GM23338 (cell line): ENCODE results near the gene TCF3. TPM values are rescaled to one million over a fixed set of nuclear protein-coding genes. Genes with fewer than 3 reads are reported as not detected.

Source experiments
- ATAC-seq: fragments of 200-7000 bp; cut with Tn5 transposase; 3 replicates; pipeline ENCODE4 v1.9.1; 2020
- DNase-seq: peaks from one replicate; pipeline ENCODE4 v3.0.0-alpha.2; 2015; ENCODE audit warnings: low spot score
- H2AFZ ChIP-seq: fragments of 200-600 bp; sonication (generic); 2 replicates; pipeline ENCODE4 v1.8.0; 2016; ENCODE audit warnings: antibody characterized with exemption, mild to moderate bottlenecking, moderate library complexity
- H3F3A ChIP-seq: fragments of 200-600 bp; sonication (generic); replicated peaks from 2 replicates; pipeline ENCODE4 v1.8.0; 2017; ENCODE audit warnings: antibody characterized with exemption, mixed run types, low read depth
- H3K27ac ChIP-seq: fragments of 200-600 bp; sonication (generic); 2 replicates; pipeline ENCODE4 v1.6.1; 2016; ENCODE audit warnings: low read depth
- H3K27me3 ChIP-seq: fragments of 200-600 bp; sonication (generic); 2 replicates; pipeline ENCODE4 v1.8.0; 2016; ENCODE audit warnings: mild to moderate bottlenecking, mixed run types, moderate library complexity; ENCODE audit not compliant: insufficient read depth
- H3K36me3 ChIP-seq: fragments of 200-600 bp; sonication (generic); 2 replicates; pipeline ENCODE4 v1.8.0; 2016; ENCODE audit warnings: mild to moderate bottlenecking; ENCODE audit not compliant: insufficient read depth
- H3K4me1 ChIP-seq: fragments of 200-600 bp; sonication (generic); 2 replicates; pipeline ENCODE4 v1.8.0; 2016; ENCODE audit warnings: mild to moderate bottlenecking, moderate library complexity; ENCODE audit not compliant: insufficient read depth
- H3K4me2 ChIP-seq: fragments of 200-600 bp; sonication (generic); 2 replicates; pipeline ENCODE4 v1.7.1; 2017; ENCODE audit warnings: mixed run types
- H3K4me3 ChIP-seq: fragments of 200-600 bp; sonication (generic); 2 replicates; pipeline ENCODE4 v1.6.1; 2016; ENCODE audit warnings: mixed run types
- H3K79me2 ChIP-seq: fragments of 200-600 bp; sonication (generic); replicated peaks from 2 replicates; pipeline ENCODE4 v1.8.0; 2017; ENCODE audit warnings: mild to moderate bottlenecking; ENCODE audit not compliant: insufficient read depth
- H3K9me2 ChIP-seq: fragments of 200-600 bp; sonication (generic); 2 replicates; pipeline ENCODE4 v1.8.0; 2017; ENCODE audit not compliant: insufficient read depth
- H4K20me1 ChIP-seq: fragments of 200-600 bp; sonication (generic); replicated peaks from 2 replicates; pipeline ENCODE4 v1.8.0; 2017; ENCODE audit warnings: mild to moderate bottlenecking; ENCODE audit not compliant: insufficient read depth
- H3K27ac Mint-ChIP-seq: 2 replicates; pipeline ENCODE4 v1.8.0; 2020; ENCODE audit warnings: inconsistent platforms, mild to moderate bottlenecking, moderate library complexity, mixed read lengths
- H3K27me3 Mint-ChIP-seq: 3 replicates; pipeline ENCODE4 v1.8.0; 2022; ENCODE audit warnings: low read depth, mild to moderate bottlenecking, moderate library complexity, mixed read lengths, inconsistent platforms; ENCODE audit not compliant: insufficient read depth, poor library complexity
- H3K36me3 Mint-ChIP-seq: 3 replicates; pipeline ENCODE4 v1.8.0; 2021; ENCODE audit warnings: low read depth, mild to moderate bottlenecking, inconsistent platforms, moderate library complexity, mixed read lengths
- H3K4me1 Mint-ChIP-seq: 3 replicates; pipeline ENCODE4 v1.8.0; 2020; ENCODE audit warnings: mild to moderate bottlenecking, inconsistent platforms, mixed read lengths
- H3K4me3 Mint-ChIP-seq: 3 replicates; pipeline ENCODE4 v1.8.0; 2021; ENCODE audit warnings: moderate library complexity, mild to moderate bottlenecking, inconsistent platforms, mixed read lengths
- H3K9me3 Mint-ChIP-seq: 3 replicates; pipeline ENCODE4 v1.8.0; 2020; ENCODE audit warnings: moderate library complexity, mild to moderate bottlenecking, inconsistent platforms, mixed read lengths
- CREB1 ChIP-seq: fragments of 250-450 bp; sonication (Bioruptor Pico); IDR thresholded peaks from 2 replicates; pipeline ENCODE4 v1.5.0; 2020; ENCODE audit warnings: low read depth, mild to moderate bottlenecking, moderate library complexity
- EZH2 ChIP-seq: fragments of 200-600 bp; sonication (generic); IDR thresholded peaks from one replicate; pipeline ENCODE4 v1.8.0; 2017; ENCODE audit warnings: antibody characterized with exemption, mild to moderate bottlenecking, low read depth; ENCODE audit not compliant: unreplicated experiment
- EZH2phosphoT487 ChIP-seq: fragments of 200-600 bp; sonication (generic); IDR thresholded peaks from one replicate; pipeline ENCODE4 v1.8.1; 2018; ENCODE audit warnings: antibody characterized with exemption; ENCODE audit not compliant: unreplicated experiment
- JUNB ChIP-seq: IDR thresholded peaks from one replicate; pipeline ENCODE4 v1.6.1; 2016; ENCODE audit warnings: antibody characterized with exemption; ENCODE audit not compliant: unreplicated experiment
- NANOG ChIP-seq: IDR thresholded peaks from 2 replicates; pipeline ENCODE4 v1.6.1; 2016; ENCODE audit warnings: antibody characterized with exemption, borderline replicate concordance
- POLR2AphosphoS5 ChIP-seq: IDR thresholded peaks from 2 replicates; pipeline ENCODE4 v1.6.1; 2016; ENCODE audit warnings: antibody characterized with exemption, low read depth
- STAT1 ChIP-seq: IDR thresholded peaks from one replicate; pipeline ENCODE4 v1.6.1; 2016; ENCODE audit warnings: antibody characterized with exemption; ENCODE audit not compliant: unreplicated experiment
- ZNF114 ChIP-seq: fragments of 250-450 bp; sonication (Bioruptor Pico); IDR thresholded peaks from 2 replicates; pipeline ENCODE4 v1.5.0; 2020; ENCODE audit warnings: mild to moderate bottlenecking, moderate library complexity
- ZNF331 ChIP-seq: fragments of 250-450 bp; sonication (Bioruptor Pico); IDR thresholded peaks from 2 replicates; pipeline ENCODE4 v1.5.0; 2020; ENCODE audit warnings: low read depth, mild to moderate bottlenecking, moderate library complexity
- polyA plus RNA-seq: library from polyadenylated mRNA; unstranded; fragments of >200 nt; fragmentation: Nextera tagmentation; extraction: Ambion mirVana; gene quantifications from 2 replicates; pipeline ENCODE4 v1.2.1, GENCODE V29; 2016
- total RNA-seq: library from RNA; depleted of rRNA; stranded (reverse); fragments of >200 nt; shearing (Covaris generic); gene quantifications from 2 replicates; pipeline ENCODE4 v1.2.3, GENCODE V29; 2014
- TF ChIP-seq, protein P1 (sequence below): IDR thresholded peaks from one replicate; pipeline ENCODE4 v1.6.1; 2018; ENCODE audit warnings: antibody characterized with exemption; ENCODE audit not compliant: unreplicated experiment
- TF ChIP-seq, protein P2 (sequence below), 2 experiments: fragments of 200-600 bp in 1 of 2; sonication (generic) in 1 of 2; conservative IDR thresholded peaks; 2 replicates each; pipeline versions ENCODE4 v1.5.1 to v1.6.1; 2016 to 2017; ENCODE audit warnings: antibody characterized with exemption in 2 of 2, low read depth in 2 of 2, mild to moderate bottlenecking in 2 of 2, moderate library complexity in 1 of 2
- TF ChIP-seq, protein P3 (sequence below): fragments of 250-450 bp; sonication (Bioruptor Pico); IDR thresholded peaks from 2 replicates; pipeline ENCODE4 v1.5.0; 2020; ENCODE audit warnings: mild to moderate bottlenecking, moderate library complexity
- TF ChIP-seq, protein P4 (sequence below): IDR thresholded peaks from 2 replicates; pipeline ENCODE4 v1.6.1; 2016; ENCODE audit warnings: antibody characterized with exemption

TCF3 gene
- total and polyA plus RNA-seq, 2 experiments from 2014 or later: 166 to 383 TPM

DNA sequence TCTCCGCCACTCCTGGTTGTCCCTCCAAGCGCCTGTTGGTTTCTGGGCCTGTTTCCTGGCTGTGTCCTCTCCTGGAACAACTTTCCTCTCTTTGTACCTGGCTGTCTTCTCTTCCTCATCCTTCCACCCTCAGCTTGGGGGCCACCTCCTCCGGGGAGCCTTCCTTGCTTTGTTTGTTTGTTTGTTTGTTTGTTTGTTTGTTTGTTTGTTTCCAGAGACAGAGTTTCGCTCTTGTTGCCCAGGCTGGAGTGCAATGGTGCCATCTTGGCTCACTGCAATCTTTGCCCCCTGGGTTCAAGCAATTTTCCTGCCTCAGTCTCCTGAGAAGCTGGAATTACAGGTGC, 6.6 kb upstream of the TCF3 start:
- H3K4me1 Mint-ChIP-seq: peaks cover 3% of the 10 kb centered on the region; the same call in 1 of the 3 replicates
- H3K9me2 ChIP-seq: no peaks in the 10 kb centered on the region
- H3F3A ChIP-seq: no peaks in the 10 kb centered on the region
- peaks cover 3% of the 10 kb centered on the region; the same call in 1 of the 3 replicates for H3K36me3 Mint-ChIP-seq
- H4K20me1 ChIP-seq: no peaks in the 10 kb centered on the region
- H3K27ac Mint-ChIP-seq: no peak overlapping the region
- no peaks in the 10 kb centered on the region for H3K4me1 ChIP-seq
- TF ChIP-seq CREB1 (CRISPR knock-in tag) (no peak), JUNB (no peak), STAT1 (no peak), EZH2phosphoT487 (no peak), POLR2AphosphoS5 (no peak), ZNF114 (no peak), ZNF331 (CRISPR knock-in tag) (no peak), EZH2 (no peak), NANOG (no peak)
- TF ChIP-seq, protein P1, sequence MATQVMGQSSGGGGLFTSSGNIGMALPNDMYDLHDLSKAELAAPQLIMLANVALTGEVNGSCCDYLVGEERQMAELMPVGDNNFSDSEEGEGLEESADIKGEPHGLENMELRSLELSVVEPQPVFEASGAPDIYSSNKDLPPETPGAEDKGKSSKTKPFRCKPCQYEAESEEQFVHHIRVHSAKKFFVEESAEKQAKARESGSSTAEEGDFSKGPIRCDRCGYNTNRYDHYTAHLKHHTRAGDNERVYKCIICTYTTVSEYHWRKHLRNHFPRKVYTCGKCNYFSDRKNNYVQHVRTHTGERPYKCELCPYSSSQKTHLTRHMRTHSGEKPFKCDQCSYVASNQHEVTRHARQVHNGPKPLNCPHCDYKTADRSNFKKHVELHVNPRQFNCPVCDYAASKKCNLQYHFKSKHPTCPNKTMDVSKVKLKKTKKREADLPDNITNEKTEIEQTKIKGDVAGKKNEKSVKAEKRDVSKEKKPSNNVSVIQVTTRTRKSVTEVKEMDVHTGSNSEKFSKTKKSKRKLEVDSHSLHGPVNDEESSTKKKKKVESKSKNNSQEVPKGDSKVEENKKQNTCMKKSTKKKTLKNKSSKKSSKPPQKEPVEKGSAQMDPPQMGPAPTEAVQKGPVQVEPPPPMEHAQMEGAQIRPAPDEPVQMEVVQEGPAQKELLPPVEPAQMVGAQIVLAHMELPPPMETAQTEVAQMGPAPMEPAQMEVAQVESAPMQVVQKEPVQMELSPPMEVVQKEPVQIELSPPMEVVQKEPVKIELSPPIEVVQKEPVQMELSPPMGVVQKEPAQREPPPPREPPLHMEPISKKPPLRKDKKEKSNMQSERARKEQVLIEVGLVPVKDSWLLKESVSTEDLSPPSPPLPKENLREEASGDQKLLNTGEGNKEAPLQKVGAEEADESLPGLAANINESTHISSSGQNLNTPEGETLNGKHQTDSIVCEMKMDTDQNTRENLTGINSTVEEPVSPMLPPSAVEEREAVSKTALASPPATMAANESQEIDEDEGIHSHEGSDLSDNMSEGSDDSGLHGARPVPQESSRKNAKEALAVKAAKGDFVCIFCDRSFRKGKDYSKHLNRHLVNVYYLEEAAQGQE: no peak
- TF ChIP-seq, protein P2, sequence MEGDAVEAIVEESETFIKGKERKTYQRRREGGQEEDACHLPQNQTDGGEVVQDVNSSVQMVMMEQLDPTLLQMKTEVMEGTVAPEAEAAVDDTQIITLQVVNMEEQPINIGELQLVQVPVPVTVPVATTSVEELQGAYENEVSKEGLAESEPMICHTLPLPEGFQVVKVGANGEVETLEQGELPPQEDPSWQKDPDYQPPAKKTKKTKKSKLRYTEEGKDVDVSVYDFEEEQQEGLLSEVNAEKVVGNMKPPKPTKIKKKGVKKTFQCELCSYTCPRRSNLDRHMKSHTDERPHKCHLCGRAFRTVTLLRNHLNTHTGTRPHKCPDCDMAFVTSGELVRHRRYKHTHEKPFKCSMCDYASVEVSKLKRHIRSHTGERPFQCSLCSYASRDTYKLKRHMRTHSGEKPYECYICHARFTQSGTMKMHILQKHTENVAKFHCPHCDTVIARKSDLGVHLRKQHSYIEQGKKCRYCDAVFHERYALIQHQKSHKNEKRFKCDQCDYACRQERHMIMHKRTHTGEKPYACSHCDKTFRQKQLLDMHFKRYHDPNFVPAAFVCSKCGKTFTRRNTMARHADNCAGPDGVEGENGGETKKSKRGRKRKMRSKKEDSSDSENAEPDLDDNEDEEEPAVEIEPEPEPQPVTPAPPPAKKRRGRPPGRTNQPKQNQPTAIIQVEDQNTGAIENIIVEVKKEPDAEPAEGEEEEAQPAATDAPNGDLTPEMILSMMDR (conservative IDR thresholded peaks at IDR 0.05; ENCODE audit: low read depth in 2 of 2): no peak
- TF ChIP-seq, protein P3, sequence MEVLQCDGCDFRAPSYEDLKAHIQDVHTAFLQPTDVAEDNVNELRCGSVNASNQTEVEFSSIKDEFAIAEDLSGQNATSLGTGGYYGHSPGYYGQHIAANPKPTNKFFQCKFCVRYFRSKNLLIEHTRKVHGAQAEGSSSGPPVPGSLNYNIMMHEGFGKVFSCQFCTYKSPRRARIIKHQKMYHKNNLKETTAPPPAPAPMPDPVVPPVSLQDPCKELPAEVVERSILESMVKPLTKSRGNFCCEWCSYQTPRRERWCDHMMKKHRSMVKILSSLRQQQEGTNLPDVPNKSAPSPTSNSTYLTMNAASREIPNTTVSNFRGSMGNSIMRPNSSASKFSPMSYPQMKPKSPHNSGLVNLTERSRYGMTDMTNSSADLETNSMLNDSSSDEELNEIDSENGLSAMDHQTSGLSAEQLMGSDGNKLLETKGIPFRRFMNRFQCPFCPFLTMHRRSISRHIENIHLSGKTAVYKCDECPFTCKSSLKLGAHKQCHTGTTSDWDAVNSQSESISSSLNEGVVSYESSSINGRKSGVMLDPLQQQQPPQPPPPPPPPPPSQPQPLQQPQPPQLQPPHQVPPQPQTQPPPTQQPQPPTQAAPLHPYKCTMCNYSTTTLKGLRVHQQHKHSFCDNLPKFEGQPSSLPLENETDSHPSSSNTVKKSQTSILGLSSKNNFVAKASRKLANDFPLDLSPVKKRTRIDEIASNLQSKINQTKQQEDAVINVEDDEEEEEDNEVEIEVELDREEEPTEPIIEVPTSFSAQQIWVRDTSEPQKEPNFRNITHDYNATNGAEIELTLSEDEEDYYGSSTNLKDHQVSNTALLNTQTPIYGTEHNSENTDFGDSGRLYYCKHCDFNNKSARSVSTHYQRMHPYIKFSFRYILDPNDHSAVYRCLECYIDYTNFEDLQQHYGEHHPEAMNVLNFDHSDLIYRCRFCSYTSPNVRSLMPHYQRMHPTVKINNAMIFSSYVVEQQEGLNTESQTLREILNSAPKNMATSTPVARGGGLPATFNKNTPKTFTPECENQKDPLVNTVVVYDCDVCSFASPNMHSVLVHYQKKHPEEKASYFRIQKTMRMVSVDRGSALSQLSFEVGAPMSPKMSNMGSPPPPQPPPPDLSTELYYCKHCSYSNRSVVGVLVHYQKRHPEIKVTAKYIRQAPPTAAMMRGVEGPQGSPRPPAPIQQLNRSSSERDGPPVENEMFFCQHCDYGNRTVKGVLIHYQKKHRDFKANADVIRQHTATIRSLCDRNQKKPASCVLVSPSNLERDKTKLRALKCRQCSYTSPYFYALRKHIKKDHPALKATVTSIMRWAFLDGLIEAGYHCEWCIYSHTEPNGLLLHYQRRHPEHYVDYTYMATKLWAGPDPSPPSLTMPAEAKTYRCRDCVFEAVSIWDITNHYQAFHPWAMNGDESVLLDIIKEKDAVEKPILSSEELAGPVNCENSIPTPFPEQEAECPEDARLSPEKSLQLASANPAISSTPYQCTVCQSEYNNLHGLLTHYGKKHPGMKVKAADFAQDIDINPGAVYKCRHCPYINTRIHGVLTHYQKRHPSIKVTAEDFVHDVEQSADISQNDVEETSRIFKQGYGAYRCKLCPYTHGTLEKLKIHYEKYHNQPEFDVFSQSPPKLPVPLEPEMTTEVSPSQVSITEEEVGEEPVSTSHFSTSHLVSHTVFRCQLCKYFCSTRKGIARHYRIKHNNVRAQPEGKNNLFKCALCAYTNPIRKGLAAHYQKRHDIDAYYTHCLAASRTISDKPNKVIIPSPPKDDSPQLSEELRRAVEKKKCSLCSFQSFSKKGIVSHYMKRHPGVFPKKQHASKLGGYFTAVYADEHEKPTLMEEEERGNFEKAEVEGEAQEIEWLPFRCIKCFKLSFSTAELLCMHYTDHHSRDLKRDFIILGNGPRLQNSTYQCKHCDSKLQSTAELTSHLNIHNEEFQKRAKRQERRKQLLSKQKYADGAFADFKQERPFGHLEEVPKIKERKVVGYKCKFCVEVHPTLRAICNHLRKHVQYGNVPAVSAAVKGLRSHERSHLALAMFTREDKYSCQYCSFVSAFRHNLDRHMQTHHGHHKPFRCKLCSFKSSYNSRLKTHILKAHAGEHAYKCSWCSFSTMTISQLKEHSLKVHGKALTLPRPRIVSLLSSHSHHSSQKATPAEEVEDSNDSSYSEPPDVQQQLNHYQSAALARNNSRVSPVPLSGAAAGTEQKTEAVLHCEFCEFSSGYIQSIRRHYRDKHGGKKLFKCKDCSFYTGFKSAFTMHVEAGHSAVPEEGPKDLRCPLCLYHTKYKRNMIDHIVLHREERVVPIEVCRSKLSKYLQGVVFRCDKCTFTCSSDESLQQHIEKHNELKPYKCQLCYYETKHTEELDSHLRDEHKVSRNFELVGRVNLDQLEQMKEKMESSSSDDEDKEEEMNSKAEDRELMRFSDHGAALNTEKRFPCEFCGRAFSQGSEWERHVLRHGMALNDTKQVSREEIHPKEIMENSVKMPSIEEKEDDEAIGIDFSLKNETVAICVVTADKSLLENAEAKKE (CRISPR knock-in tag): no peak
- TF ChIP-seq, protein P4, sequence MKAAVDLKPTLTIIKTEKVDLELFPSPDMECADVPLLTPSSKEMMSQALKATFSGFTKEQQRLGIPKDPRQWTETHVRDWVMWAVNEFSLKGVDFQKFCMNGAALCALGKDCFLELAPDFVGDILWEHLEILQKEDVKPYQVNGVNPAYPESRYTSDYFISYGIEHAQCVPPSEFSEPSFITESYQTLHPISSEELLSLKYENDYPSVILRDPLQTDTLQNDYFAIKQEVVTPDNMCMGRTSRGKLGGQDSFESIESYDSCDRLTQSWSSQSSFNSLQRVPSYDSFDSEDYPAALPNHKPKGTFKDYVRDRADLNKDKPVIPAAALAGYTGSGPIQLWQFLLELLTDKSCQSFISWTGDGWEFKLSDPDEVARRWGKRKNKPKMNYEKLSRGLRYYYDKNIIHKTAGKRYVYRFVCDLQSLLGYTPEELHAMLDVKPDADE: no peak
- ATAC-seq: no peak
- H3K4me3 ChIP-seq: no peak overlapping the region
- H2AFZ ChIP-seq: no peak overlapping the region
- peaks cover 8% of the 10 kb centered on the region; the same call in 2 of the 3 replicates for H3K9me3 Mint-ChIP-seq
- peaks cover 20% of the 10 kb centered on the region for H3K27me3 Mint-ChIP-seq
- no peaks in the 10 kb centered on the region for H3K27me3 ChIP-seq
- H3K4me3 Mint-ChIP-seq: peak overlapping the region; percentile 15; the same call in 1 of the 3 replicates
- H3K36me3 ChIP-seq: no peaks in the 10 kb centered on the region
- H3K4me2 ChIP-seq: no peak overlapping the region
- no peak for DNase-seq
- H3K27ac ChIP-seq: no peak overlapping the region
- H3K79me2 ChIP-seq: no peaks in the 10 kb centered on the region
